UCSD-AML1 (cell line): ENCODE data around the gene OGFRL1.

ENCODE experiments used
- DNase-seq: peaks from one replicate; lab custom pipeline; 2025; ENCODE audit not compliant: unreplicated experiment; lab: John Stamatoyannopoulos, UW

The OGFRL1 gene

DNA sequence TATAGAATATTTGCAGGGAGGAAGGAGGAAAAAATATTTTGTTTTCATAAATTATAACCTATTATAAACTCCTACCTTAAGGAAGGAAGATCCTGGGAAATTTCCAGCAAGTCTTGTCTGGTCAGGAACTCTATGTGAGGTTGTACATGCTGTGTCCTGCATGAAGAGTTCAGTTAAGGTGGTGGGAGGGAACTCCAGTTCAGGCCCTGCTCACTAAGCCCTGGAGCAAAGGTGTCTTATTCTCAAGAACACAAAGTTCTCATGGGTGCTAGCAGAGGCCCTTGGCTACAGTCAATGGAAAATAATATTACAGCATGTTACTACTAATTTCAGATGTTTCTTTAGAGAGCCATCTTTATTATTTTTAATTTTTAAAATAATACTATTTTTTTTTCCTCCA, 3.8 kb upstream of the OGFRL1 start:
- DNase-seq, result no peak

DNA sequence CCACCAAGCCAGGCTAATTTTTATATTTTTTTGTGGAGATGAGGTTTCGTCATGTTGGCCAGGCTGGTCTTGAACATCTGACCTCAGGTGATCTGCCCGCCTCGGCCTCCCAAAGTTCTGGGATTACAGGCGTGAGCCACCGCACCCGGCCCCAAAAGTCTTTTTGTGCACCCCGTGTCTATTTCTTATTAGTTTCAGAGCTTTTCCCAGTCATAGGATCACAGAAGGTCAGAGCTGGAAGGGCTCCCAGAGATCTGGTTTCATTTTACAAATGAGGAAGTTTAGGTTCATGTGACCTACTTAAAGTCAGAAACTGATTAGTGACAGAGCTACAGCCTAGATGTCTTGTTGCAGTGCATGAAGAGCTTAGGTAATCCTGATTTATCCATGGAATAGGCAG, 1.6 kb upstream of the OGFRL1 start:
- DNase-seq, result peak; percentile 16

DNA sequence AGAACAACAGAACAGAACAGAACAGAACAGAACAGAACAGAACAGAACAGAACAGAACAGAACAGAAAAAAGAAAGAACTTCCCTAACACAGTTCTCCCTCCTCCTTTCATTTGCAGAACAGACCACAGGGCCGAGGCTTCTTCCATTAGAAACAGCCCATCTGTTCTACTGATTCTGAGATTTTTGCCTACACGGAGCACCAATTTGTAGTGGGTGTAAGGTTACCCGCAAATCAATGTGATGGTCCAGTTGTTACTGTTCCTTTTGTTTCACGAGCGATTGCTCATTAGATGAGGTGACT, 734 bp upstream of the OGFRL1 start:
- no peak for DNase-seq

DNA sequence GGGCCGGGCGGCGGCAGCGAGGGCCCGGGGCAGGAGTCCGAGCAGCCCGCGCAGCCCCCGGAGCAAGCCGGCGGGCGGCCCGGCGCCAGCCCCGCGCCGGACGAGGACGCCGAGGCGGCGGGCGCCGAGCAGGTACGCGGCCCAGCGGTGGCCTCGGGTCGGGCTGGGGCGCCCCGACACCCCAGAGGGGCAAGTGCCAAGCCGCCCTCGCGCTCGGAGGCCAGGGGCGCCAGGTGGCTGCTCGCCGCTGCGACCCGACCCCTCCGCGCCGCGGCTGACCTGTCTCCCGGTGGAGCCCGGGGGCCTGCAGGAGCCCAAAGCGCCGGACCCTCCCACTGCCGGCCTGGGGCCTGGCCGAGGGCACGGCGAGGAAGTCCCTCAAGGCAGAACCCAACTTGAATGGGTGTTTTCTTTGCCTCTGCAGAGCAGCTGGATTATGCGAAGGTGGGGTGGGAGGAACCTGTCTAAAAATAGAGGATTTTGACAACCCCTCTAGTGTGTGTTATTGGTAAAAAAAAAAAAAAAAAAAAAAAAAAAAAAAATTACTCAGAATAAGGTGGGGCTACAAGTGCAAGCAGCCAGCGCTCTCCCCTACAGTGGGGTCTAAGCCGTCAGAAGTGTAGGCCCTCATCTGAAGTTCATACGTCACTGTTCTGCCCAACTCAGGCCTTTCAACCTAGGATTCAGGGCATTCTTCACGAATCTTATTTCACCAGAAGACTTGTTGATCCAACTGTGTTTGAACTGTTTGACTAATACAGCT, 609 bp downstream of the OGFRL1 start:
- DNase-seq, result peak; percentile 32

DNA sequence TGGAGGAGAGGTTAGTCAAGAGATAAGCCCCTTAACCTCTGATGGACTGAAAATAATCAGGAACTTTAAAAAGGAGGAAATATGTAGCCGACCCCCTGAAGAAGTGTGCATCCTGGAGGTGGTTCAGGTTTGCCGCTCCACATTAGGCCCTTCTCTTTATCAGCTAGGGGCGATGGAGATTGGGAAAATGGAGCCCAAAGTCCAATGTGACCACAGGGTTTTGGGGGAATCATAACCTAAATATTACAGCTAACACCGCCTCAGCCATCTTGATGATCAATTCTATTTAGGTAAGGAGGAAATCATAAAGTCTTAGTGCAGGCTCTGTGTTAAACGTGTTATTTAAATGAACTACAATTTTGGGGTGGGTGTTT, 1.2 kb downstream of the OGFRL1 start:
- peak; percentile 16 for DNase-seq

DNA sequence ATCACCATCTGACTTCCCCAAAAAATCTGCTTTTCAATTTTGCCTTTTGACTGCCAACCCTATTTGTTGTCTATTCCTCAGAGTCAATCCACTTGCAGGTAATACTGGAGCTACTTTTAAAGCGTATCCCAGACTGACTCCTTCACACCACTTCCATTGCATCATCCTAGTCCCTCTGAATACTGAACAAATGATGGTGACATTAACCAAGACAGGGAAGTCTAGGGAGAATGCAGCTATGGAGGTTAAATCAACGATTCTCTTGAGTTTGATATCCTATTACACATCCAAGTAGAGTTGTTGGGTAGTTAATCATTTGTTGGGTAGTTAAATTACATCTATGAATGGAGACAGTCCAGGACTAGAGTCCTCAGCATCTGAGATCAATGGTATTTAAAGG, 2.0 kb downstream of the OGFRL1 start:
- no peak for DNase-seq

DNA sequence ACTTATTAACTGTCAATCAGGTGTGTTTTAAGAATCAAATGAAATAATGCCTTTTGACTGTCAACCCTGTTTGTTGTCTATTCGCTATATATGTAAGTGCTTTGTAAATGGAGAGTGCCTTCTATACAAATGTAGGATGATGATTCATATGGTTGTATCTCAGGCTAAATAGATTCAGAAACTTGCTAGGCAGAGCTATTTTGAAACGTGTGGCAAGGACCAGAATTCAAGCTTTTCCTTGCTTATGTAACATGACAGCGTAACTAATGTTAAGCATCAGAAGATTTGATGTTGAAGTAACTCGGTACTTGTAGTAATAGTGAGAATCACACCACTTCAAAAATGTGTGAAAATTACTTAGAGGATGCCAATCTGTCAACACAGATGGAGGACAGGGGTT, 3.4 kb downstream of the OGFRL1 start:
- no peak for DNase-seq

DNA sequence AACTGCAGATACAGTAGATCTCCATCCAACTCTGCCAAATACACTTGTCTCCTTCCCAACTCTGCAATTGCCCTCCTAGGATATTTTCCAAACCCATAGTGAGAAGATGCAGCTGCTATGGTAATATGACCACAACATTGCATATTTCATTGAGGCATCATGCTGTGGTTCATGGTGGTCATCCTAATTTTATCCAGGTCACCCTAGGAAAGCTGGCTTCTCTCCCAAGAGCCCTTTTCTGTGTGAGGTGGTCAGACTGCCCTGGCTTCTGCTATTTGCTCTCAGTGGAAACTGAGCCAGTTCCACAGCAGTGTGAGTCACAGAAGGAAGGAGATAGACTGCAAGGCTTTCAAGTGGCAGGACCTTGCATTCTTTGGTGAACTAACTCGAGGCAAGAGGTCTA, 5.5 kb downstream of the OGFRL1 start:
- no peak for DNase-seq

DNA sequence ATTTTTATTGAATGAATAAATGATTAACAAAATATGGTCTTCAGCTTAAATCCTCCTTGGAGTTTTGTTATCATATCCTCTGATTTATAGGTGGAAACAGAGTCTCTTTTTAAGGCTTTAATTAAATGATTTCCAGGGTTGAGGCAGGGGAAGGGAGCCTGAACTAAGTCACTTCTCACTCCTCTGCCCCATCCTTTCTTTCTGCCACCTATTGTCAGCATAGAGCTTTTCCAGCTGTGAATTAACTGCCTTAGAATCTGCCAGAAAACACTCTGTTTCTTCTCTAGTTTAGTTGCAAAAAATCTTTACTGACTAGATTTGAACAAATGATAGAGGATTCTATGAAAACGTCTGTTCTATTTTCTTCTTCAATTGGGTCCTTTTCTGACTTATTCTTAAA, 9.8 kb downstream of the OGFRL1 start:
- no peak for DNase-seq

DNA sequence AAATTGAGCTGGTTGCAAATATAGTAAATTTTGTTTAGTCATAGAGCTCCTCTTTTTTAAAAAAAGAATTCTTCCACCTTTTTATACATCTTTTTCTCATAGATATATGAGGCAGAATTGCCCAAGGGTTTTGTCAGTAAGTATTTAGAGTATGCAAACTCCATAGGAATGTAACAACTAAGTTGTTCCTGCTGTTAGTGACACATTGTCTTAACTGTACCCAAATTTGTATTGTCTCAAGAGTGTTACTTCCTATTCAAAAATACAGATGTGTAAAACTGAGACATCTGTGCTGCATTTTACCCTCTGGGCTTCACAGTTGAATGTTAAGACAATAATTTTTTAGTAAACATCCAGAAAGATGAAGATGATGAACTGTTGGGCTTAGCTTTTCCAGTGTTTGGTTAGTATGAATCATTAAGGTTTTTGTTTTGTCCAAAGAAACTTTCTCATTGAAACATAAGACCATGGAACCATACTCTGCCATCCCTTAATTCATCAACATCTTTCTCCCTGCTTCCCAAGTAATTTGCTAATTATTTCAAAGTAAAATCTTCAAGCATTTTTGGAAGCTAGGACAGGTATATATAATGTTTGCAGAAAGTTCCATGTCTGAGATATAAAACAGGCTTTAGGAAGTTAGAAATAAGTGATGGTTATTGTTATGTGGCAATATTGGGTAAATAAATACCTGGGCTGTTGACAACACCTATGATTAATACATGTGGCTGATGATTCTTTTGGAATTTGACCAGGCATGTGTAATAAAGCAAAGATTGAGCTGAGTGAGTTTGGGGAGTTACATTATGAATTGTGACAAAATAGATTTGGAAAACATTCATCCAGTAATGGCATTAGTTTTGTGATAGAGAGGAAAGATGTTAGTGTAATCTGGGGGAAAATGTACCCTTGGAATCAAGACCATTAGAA, 11.2 kb downstream of the OGFRL1 start:
- no peak for DNase-seq

DNA sequence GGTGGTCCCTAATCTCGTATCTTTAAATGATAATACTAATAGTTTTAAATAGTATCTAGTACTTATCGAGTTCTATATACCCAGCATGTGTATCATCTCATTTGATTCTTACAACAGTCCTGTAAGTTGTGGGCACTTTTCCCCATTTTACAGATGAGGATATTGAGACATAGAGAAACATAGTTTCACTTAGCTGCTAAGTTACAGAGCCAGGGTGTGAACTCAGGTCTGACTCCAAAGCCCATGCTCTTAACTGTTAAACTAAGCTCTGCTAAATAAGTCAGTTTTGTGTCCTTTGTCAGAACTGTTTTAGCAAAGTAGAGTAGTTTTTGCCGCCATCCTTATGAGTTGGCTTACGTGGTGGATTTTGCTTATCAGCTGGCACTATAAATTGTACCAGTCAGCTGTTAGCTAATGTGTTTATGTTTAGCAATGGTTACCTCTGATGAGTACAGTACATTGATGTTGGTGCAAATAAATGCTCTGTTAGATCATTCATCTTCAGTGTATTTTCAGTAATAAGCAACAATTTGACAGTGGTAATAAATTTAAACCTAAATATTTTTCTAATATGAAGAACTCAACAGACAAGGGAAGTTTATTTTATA, 12.1 kb downstream of the OGFRL1 start:
- DNase-seq, result no peak

DNA sequence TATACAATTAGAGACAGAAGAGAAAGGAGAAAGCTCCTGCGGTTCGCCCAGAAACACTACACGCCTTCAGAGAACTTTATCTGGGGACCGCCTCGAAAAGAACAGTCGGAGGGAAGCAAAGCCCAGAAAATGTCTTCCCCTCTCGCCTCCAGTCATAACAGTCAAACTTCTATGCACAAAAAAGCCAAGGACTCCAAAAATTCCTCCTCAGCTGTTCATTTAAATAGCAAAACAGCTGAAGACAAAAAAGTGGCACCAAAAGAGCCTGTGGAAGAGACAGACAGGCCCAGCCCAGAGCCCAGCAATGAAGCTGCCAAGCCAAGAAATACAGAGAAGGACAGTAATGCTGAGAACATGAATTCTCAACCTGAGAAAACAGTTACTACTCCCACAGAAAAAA, 12.9 kb downstream of the OGFRL1 start:
- no peak for DNase-seq

DNA sequence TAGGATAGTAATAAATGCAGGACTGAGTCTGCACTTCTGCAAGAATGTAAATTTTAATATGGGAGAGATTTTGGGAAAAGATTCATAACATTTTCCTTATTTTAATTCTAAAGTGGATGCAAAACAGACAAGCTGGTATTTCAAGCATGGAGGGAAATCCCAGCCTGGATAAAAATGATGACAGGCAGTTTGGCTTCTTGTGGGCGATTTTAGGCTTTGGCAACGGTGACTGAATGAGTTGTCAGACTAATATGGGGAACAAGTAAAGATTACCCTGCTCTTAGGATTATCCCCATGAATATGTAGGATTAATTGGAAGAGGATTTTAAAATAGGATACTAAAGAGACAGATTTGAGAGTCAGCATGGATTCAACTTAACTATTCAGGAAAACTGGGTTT, 21.0 kb downstream of the OGFRL1 start:
- DNase-seq, result no peak

DNA sequence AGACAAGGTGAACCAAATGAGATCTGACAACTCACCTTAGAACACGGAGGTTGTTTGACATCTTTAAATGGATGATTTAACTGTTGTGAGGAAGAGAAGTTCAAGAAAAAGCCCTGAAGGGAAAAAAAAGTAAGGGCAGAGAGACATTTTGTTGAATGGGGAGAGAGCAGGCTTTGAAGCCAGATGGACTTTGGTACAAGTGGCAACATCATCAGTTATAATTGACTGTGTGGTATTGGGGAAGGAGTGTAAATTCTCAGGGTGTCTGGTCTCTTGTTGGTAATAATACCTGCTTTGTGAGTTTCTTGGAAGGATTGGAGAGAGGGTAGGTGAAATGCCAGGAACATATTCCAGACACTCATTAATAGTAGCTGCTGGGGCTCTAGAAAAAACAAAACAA, 21.6 kb downstream of the OGFRL1 start:
- DNase-seq, result no peak

DNA sequence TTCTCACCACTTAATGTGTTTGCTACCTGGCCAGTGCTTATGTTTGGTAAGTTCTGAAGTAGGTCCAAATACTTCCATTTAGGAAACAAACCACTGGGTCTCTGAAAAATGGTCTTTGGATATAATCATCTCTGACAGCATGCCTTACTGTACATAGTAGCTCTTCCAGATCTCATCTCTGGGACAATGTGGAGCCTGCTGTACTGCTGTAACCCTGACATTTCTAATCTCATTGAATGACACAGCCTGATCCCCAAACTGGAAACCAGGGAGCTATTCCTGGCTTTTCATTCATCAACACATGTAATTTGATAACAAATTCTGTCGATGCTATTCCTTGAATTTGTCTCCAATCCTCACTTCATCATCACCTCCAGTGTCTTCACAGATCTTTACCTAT, 23.5 kb downstream of the OGFRL1 start:
- DNase-seq, result no peak

DNA sequence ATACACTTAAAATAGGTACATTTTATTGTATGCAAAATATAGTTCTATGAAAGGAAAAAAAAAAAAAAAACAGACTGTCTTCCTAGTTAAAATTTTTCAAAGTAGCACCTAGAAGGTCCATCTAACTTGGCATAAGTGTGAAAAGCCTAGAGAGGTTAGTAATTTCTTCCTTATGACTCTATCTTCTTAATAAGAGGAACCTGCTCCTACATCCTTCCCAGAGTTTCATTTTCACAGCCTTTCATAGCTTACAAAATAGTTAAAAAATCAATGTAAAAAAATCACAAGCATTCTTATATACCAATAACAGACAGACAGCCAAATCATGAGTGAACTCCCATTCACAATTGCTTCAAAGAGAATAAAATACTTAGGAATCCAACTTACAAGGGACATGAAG, 28.8 kb downstream of the OGFRL1 start:
- DNase-seq, result no peak

DNA sequence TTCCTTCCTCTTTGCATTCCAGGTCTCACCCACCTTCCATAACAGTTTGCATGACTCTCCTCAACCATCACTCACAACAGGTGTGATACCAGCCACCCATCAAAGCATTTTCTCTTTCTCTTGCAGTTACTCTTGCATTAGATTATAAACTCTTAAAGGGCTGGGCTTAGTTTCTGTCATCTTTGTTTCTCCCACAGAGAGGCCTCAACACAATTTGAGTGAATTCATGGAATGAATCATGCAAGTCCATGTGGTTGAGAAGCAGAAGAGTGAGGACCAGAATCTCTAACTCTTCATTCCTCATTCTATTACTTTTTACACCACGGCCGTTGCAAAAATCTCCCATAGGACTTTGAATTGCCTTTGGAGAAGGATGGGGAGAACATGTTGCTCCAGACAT, 31.4 kb downstream of the OGFRL1 start:
- DNase-seq, result no peak

DNA sequence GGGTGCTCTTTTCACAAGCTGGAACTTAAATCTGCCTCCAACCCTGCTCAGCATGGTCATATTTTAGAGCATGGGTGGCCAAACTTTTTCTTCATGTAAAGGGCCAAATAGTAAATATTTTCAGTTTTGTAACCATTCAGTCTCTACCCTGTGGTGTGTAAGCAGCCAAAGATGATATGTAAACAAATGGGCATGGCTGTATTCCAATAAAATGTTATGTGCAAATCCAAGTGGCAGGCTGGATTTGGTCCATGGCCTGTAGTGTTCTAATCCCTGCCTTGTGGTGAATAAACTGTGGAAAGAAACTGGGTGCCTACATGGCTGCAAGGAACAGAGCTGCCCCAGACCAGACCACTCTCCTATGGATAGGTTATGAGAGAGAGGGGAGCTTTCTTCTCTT, 32.7 kb downstream of the OGFRL1 start:
- no peak for DNase-seq

DNA sequence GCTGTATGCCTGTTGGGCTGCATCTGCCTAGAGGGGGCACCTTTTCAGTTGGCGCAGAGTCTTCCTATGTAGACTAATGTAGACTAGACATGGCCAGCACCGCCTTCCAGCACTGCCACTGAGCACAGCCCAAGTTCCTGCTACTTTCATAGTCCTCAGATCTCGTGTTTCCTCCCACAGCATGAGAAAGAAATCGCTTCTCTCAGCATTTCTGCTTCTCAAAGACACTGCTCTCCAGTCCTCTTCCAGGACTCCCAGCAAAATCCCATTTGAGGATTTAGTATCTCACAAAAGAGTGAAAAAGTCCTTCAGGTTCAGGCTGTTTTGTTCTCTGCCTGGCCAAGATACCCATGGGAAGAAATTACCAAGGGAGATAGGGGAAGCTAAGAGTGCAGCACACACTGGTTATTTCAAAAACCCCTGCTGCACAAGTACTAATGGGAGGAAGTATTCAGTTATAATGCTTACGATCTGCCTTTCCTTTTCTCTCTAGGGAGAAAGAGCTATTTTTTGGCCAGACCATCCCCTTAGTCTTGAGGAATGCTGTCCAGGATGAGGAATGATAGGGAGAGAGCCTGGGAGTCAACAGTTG, 35.7 kb downstream of the OGFRL1 start:
- peak; percentile 17 for DNase-seq

DNA sequence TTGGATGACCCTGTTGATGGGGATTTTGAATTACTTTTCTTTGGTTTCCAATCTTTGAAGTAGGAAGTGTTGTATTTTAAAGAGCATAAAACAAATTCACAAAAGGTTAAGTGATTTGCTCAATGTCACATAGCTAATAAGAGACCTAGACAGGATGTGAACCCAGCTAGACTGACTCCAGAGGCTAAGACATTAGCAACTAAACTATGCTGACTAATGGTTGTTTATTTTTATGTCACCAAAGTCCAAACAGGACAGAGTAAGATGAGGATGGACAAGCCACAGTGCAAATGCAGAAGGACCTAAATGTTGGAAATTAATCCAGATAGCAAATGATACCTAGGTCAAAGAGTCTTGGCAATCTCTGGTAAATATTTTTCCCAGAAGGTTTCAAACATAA, 38.0 kb downstream of the OGFRL1 start:
- DNase-seq, result no peak

DNA sequence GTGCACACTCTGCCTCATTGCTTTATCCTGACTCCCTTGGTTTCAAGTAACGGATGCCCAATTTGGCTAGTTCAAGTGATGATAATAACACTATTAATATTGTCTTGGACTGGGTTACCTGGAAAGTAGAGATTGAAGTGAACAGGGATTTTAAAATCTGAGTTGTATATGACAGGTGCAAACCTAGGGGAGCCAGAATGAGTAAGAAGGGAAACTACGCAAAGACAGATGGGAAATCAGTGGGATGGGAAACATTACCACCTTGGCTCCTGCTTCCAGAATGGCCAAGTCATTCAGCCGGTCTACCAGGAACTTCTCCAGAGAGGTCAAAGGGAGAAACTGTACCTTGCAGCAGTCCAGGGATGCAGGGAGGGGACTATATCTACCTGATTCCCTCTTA, 41.9 kb downstream of the OGFRL1 start:
- DNase-seq, result no peak

DNA sequence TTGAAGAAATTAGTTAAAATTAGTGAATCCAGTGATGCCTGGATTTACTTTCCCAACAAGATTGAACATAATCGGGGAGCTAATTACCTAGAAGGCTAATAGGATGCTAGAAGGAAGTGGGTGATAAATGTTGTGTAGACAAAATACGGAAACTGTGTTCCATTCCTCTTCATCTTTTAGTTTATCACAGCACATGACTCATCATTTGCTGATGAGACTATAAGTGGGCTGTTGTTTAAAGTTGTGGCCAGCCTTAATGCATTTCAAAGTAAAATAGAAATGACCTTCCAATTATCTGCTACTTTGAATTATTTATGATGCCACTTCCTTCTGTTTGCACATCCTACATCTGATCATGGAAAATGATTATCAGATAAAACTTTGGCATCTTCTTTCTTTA, 43.4 kb downstream of the OGFRL1 start:
- no peak for DNase-seq
